Islet of Langerhans (tissue), 1 donor: Measurements from ENCODE around the gene MYCN.
"Not testable (repeated sequence)": the region's sequence is repeated elsewhere in the genome, so short reads cannot be mapped to it uniquely, and the experiment has no call there.

Source experiments
- FAIRE-seq: peaks from one replicate; lab custom pipeline; 2011; peaks lifted over from hg19 to GRCh38; lab: Jason Lieb, UNC

Gene MYCN

GRCh38 chr2:15907461-15908324 is 32.7 kb upstream of the MYCN start:
- no peak for FAIRE-seq

- FAIRE-seq, result no peak
These were observed 32.0 kb upstream of the MYCN start for GRCh38 chr2:15908371-15908770.

DNA sequence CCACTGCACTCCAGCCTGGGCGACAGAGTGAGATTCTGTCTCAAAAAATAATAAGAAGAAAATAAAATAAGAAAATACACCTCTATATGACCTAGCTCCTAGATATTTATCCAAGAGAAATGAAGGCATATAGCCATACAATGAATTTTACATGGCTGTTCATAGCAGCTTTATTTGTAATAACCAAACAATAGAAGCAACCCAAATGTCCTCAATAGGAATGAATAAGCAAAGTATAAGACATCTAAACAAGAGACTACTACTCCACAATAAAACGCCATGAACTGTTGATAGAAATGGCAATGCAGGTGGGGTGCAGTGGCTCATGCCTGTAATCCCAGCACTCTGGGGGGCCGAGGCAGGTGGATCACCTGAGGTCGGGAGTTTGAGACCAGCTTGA is 31.2 kb upstream of the MYCN start:
- FAIRE-seq, result no peak

- FAIRE-seq, result no peak
These were observed 30.6 kb upstream of the MYCN start for GRCh38 chr2:15909736-15910135.

- not testable (repeated sequence) for FAIRE-seq
These were observed 29.1 kb upstream of the MYCN start for GRCh38 chr2:15911270-15911669.

- FAIRE-seq, result no peak
These were observed 28.7 kb upstream of the MYCN start for GRCh38 chr2:15911686-15912085.

DNA sequence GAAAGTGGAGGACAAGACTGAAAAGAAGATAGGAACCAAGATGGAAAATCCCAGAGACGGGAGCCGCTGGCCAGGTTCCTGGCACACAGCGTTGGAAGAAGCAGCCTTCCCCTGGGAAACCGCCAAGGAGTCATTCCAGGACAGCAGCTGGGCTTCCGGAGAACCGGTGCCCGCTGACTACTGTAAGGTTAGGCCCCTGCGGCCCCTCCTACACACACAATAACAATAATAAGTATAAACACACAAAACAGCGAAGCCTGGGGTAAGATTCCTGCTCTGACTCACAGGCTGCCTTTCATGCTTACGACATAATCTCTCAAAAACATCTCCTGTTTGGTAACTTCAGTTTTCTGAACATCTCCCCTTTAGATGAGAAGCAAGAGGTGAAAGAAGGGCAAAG is 28.1 kb upstream of the MYCN start:
- no peak for FAIRE-seq

GRCh38 chr2:15913146-15913545 is 27.2 kb upstream of the MYCN start:
- FAIRE-seq, result no peak

DNA sequence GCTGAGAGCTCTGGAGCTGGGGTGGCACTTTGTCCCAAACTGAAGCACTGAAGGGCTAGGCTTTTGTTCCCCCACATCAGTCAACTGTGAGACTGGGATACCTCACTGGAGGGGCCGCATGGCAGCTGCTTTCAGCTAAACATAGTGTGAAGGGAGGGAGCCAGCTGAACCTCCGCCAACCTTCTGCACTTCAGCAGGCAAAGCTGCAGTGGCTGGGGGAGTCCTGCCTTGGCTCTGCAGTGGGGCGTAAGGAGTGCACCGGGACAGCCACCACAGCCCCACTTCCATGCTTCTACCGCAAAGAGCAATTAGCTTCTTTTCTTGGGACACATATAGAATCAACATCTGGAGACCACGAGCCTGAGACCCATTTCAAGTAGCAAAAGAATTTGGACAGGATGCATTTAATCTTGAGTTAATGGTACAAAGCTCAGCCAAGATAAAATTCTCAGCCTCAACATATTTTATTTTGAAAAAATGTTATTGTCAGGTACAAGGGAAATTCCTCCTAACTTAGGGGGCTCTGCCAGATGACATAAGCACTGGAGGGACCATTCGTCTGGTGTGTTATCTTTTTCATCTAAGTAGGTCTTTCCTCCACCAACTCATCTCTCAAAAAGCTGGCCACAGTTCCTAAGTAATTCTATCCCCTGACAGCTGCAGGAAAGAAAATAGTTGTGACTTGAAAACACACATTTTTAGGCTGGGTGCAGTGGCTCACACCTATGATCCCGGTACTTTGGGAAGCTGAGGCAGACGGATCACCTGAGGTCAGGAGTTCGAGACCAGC is 25.6 kb upstream of the MYCN start:
- FAIRE-seq, result no peak

DNA sequence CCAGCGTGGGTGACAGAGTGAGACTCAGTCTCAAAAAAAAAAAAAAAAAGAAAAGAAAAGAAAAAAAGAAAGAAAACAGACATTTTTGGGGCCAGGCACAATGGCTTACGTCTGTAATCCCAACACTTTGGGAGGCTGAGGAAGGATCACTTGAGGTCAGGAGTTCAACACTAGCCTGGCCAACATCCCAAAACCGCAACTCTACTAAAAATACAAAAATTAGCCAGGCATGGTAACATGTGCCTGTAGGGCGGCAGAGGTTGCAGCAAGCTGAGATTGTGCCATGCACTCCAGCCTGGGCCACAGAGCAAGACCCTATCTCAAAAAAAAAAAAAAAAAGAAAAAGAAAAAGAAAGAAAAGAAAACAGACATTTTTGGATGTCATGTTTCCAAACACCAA is 24.8 kb upstream of the MYCN start:
- not testable (repeated sequence) for FAIRE-seq

GRCh38 chr2:15916336-15916735 is 24.0 kb upstream of the MYCN start:
- no peak for FAIRE-seq

DNA sequence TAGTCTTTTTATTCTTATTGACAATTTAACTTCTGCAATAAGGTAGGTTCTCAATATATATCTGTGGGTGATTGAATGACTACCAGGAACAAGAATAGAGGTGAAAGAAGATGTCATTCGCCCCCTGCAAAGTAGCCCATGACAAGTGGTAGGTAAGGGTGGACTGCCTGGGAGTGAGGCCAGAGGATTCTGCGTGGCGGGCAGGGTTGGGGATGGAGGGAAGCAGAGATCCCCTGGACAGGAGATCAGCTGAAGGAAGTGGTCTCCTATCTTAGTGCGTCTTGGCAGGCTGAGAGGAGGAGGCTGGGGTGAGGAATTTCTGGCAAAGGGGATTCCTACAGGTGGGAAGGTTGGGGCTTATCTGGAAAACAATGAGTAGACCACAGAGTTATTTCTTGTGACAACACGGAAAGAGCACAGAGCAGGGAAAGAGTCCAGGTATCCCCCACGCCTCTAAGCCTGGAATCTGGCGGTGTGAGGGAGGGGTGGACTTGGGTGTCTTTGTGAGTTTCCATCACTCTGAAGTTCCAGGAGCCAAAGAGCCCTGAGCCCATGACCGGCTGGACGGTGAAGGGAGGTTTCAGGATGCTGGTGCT is 21.5 kb upstream of the MYCN start:
- FAIRE-seq, result no peak

DNA sequence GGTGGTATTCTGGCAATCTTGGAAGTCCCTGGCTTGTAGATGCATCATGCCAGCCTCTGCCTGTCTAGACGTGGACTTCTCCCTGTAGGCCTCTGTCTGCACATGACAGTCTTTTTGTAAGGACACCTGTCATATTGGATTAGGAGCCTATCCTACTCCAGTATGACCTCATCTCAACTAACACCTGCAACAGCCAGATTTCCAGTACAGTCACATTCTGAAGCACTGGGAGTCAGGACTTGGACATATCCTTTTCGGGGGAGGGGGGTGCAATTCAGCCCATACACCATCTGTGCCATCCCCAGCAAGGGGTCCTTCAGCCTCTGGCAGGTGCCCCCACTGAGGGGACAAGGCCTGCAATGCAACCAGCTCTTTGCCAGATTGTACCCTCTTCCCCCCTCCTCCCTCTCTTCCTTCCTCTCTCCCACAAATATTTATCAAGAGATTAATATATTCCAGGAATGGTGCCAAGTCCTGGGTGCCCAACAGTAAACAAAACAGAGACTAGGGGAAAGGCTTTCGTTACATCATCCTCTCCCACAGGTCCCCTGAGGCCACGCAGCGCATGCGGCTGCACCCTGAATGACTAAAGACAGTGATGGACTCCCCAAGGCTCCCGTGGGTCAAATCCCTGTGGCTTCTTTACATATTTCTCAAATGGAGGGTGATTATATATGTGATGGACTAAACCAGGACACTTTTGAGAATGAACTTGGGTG is 20.5 kb upstream of the MYCN start:
- FAIRE-seq, result no peak

GRCh38 chr2:15920696-15921095 is 19.7 kb upstream of the MYCN start:
- no peak for FAIRE-seq

GRCh38 chr2:15923597-15923996 is 16.8 kb upstream of the MYCN start:
- FAIRE-seq, result no peak

DNA sequence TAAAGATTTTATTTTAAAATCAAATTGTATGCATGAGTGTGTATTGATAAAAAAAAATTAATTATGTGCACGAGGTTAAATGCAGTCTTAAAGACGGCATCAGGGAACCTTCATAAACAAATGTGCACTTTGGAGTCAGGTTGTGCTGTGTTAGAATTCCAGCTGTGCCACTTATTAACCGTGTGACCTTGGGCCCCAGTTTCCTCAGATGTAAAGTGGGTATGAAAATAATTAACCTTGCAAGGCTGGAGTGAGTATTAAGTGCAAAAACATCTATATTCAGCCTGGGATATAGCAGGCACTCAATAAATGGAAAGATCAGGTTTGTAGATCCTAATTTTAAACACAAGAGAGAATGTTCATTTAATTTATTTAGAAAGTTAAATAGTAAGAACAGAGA is 14.5 kb upstream of the MYCN start:
- no peak for FAIRE-seq

DNA sequence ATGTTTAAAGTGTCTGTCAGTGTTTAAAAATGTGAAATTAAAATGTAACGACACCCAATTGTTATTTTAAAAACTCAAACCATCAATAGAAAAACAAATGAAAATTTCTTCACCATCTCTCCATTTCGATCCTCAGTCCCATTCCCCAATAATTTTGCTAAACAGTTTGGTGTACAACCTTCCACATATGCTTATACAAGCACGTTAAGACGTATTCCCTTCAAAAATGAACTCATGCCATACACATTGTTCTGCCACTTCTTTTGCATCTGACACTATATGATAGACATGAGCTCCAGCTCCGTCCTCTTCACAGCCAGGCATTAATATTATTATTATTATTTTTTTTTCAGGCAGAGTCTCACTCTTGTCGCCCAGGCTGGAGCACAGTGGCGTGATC is 14.1 kb upstream of the MYCN start:
- no peak for FAIRE-seq

- FAIRE-seq, result no peak
These were observed 12.7 kb upstream of the MYCN start for GRCh38 chr2:15927551-15928218.

- FAIRE-seq, result not testable (repeated sequence)
These were observed 11.3 kb upstream of the MYCN start for GRCh38 chr2:15929008-15929407.

- FAIRE-seq, result no peak
These were observed 10.5 kb upstream of the MYCN start for GRCh38 chr2:15929861-15930260.

DNA sequence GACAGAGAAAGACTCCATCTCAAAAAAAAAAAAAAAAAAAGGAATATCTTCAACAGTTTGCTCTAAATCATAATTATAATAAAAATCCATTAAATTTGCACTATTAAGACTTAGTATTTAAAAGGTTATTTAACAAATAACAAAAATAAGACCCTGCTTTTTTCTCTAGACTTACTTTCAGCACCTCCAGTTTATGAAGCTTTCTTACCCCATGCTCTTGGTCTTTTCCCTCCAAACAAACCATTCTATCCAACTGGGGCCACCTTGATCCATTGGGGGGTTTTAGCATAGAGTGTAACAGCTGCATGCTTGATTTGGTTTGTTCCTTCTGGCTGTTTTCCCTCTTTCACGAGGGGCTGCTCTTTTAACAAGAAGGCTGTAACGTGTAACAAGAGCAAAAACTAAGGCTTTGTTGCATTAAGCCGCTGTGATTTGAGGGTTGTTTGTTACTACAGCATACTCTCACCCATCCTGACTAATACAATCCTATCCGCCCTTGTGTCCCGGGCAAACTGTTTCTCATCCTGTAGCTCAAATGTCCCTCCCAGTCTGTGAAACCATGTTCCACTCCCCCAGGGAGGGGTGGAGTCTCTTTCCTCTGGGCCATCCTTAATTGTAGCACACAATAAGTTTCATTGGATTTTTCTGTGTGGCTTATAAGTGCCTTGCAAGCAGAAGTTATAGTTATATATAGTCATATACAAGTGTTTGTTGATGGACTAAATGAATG is 9.6 kb upstream of the MYCN start:
- FAIRE-seq, result no peak
